BE2C (cell line): ENCODE data around the gene NINJ1.
A peak's percentile ranks its signal among the peaks of the same experiment; 100 is the strongest.

Source experiments
- DNase-seq: peaks from one replicate; pipeline ENCODE4 v3.0.0-alpha.2; 2020
- H3K27me3 ChIP-seq: fragments of 250-450 bp; sonication (Bioruptor Pico); 2 replicates; pipeline ENCODE4 v1.5.1; 2020; ENCODE audit warnings: mild to moderate bottlenecking
- H3K36me3 ChIP-seq: fragments of 250-450 bp; sonication (Bioruptor Pico); 2 replicates; pipeline ENCODE4 v1.5.1; 2020; ENCODE audit warnings: mild to moderate bottlenecking
- H3K4me1 ChIP-seq: fragments of 250-450 bp; sonication (Bioruptor Pico); 2 replicates; pipeline ENCODE4 v1.5.1; 2020
- H3K4me3 ChIP-seq: 2 replicates; pipeline ENCODE4 v1.5.1; 2011; ENCODE audit warnings: low read depth, low read length
- H3K9me3 ChIP-seq: fragments of 250-450 bp; sonication (Bioruptor Pico); 2 replicates; pipeline ENCODE4 v1.5.1; 2020
- TF ChIP-seq, protein P1 (sequence below): IDR thresholded peaks from 2 replicates; pipeline ENCODE4 v1.5.1; 2012; ENCODE audit warnings: mild to moderate bottlenecking, low read depth, low read length

NINJ1 gene

DNA sequence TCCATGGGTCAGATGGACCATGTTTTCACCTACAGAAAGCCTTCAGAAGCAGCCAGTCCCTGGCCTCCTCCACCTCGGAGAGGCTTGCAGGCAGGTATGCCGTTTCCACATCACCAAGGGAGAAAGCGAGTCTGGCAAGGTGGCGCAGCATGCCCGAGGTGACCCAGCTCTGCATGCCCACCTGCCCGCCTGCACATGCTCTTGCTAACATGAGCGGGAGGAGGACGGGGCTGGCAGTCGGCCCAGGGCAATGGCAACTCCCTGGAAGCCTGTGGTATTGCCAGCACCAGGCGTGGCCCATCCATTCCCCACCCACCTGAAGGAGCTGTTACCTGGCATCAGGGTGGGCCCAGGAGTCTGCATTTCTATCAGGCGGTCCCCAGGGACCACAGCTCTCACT, 3.3 kb upstream of the NINJ1 start:
- Histone ChIP-seq H3K36me3 (no peaks in the 10 kb centered on the region), H3K27me3 (no peaks in the 10 kb centered on the region), H3K9me3 (no peaks in the 10 kb centered on the region), H3K4me1 (peaks cover 6% of the 10 kb centered on the region; the same call in 1 of the 2 replicates), H3K4me3 (no peak overlapping the region)
- TF ChIP-seq, protein P1, sequence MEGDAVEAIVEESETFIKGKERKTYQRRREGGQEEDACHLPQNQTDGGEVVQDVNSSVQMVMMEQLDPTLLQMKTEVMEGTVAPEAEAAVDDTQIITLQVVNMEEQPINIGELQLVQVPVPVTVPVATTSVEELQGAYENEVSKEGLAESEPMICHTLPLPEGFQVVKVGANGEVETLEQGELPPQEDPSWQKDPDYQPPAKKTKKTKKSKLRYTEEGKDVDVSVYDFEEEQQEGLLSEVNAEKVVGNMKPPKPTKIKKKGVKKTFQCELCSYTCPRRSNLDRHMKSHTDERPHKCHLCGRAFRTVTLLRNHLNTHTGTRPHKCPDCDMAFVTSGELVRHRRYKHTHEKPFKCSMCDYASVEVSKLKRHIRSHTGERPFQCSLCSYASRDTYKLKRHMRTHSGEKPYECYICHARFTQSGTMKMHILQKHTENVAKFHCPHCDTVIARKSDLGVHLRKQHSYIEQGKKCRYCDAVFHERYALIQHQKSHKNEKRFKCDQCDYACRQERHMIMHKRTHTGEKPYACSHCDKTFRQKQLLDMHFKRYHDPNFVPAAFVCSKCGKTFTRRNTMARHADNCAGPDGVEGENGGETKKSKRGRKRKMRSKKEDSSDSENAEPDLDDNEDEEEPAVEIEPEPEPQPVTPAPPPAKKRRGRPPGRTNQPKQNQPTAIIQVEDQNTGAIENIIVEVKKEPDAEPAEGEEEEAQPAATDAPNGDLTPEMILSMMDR, result no peak
- no peak for DNase-seq

DNA sequence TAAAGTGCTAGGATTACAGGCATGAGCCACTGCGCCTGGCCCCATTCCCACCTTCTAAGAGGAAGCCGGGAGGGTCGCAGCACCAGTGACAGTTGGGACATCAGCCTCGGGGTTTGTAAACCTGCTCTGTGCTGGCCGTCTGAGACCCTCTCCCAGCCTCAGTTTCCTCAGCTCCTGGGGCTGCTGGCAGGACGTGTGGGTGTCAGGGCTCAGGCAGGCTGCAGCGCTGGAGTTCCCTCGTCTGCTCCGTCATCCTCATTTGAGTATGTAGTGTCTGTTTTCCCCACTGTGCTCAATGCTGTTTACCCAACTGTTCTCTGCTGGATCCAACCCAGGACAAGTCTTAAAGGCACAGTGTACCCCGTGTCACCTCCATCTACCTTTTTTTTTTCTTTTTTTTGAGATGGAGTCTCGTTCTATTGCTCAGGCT, 2.0 kb upstream of the NINJ1 start:
- no peak overlapping the region for H3K4me3 ChIP-seq
- DNase-seq, result no peak
- no peaks in the 10 kb centered on the region for H3K27me3 ChIP-seq
- peaks cover 6% of the 10 kb centered on the region; the same call in 1 of the 2 replicates for H3K4me1 ChIP-seq
- H3K9me3 ChIP-seq, result no peaks in the 10 kb centered on the region
- H3K36me3 ChIP-seq, result no peaks in the 10 kb centered on the region
- TF ChIP-seq, protein P1, result no peak

DNA sequence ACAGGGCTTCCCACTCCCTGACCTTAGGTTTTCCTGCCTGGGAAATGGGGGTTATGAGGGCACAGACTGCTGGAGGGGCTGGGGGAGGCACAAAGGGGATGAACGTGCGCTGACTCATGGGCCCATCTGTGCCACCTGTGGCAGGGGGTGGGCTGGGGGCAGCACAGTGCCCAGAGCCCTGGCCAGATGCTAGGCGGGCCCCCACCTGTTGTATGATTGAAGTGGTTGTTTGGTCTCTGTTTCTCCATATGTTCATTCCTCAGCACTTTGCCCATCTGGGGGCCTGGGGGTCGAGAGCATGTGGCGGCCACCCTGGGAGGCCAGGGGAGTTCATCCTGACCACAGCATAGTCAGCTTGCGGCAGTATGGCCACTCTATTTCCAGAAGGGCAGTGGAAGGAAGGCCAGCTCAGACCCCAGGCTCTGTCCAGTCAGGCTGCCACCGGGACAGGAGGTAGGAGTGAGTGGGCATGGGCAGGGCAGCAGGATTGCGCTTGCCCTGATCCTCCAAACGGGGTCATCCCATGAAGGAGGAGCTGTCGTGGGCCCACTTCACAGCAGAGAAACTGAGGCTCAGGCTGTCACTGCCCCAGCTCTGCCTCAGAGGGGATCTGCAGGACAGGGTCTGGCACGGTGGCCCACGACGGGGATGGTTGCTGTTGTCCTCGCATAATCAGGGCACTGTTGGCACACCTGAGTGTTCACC, 841 bp upstream of the NINJ1 start:
- TF ChIP-seq, protein P1, result no peak
- Histone ChIP-seq H3K36me3 (no peaks in the 10 kb centered on the region), H3K4me3 (peak overlapping the region; percentile 84), H3K4me1 (peaks cover 6% of the 10 kb centered on the region; the same call in 1 of the 2 replicates), H3K27me3 (no peaks in the 10 kb centered on the region), H3K9me3 (no peaks in the 10 kb centered on the region)
- DNase-seq, result no peak

DNA sequence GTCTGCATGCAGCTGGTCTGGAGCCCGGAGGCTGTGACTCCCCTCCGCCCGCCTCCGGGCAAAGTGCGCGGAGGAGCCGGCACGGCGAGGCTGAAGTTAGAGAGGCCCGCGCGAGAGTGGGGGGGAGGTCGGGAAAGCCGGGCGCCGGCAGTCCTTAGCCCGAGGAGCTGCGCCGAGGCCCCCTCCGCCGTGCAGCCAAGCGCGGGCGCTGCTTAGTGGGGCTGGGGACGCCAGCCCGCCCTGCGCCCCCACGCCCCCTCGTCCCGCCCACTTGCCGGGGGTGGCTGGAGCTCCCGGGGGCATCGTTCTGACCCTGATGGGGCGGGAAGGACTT, 403 bp downstream of the NINJ1 start:
- Histone ChIP-seq H3K4me1 (peaks cover 6% of the 10 kb centered on the region; the same call in 1 of the 2 replicates), H3K27me3 (no peaks in the 10 kb centered on the region), H3K9me3 (no peaks in the 10 kb centered on the region), H3K36me3 (no peaks in the 10 kb centered on the region), H3K4me3 (peak overlapping the region; percentile 84)
- DNase-seq, result peak; percentile 65
- TF ChIP-seq, protein P1, result no peak

DNA sequence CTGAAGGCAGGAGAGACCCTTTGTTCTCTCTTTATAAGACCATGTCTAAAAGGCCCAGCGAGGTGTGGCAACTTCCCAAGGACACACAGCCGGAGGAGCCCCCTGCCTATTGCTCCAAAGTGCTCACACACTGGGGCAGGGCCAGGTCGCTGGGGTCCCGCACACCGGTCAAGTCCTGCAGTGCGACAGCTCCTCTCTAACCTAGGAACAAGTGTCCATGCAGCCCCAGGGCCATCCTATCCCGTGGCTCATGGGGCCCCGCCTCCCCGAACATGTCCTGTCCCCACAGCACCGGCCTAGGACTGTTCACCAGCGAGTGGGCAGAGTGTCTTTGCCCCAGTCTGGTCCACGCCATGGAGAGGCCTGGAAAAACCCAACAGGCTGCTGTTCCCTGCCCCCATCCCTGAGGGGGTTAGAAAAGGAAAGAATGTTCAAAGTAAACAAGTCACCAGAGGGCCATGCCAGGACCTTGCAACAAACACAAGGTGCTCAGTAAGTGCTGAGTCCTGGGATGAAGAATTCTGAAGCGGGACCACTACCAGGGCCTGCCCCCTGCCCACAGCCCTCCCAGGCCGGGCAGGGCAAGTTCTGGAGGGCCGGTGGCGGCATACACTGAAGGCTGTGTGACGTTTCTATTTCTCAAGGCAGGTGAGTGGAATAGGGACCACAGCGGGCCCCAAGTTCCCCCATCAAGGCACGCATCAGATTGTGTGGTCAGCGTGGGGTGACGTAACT, 938 bp downstream of the NINJ1 start:
- TF ChIP-seq, protein P1, result no peak
- peaks cover 6% of the 10 kb centered on the region; the same call in 1 of the 2 replicates for H3K4me1 ChIP-seq
- H3K9me3 ChIP-seq, result no peaks in the 10 kb centered on the region
- H3K36me3 ChIP-seq, result no peaks in the 10 kb centered on the region
- no peaks in the 10 kb centered on the region for H3K27me3 ChIP-seq
- peak overlapping the region; percentile 84 for H3K4me3 ChIP-seq
- no peak for DNase-seq
